ENCODE results near the gene PHYKPL. TPM values are rescaled to one million over a fixed set of nuclear protein-coding genes. Genes with fewer than 3 reads are reported as not detected.

The PHYKPL gene
- polyA plus RNA-seq, 1 donor, result 118 TPM

GRCh38 chr5:178223828-178224335 is 8.7 kb downstream of the PHYKPL start:
- DNase-seq, result no peak

- DNase-seq, result no peak
Measured at GRCh38 chr5:178223196-178223773, 9.3 kb downstream of the PHYKPL start.

- no peak for DNase-seq
Measured at GRCh38 chr5:178222292-178222691, 10.3 kb downstream of the PHYKPL start.

GRCh38 chr5:178221853-178222252 is 10.7 kb downstream of the PHYKPL start:
- DNase-seq, result no peak

GRCh38 chr5:178221282-178221681 is 11.3 kb downstream of the PHYKPL start:
- no peak for DNase-seq

GRCh38 chr5:178218827-178219226 is 13.8 kb downstream of the PHYKPL start:
- DNase-seq, result no peak

- no peak for DNase-seq
Measured at GRCh38 chr5:178218237-178218776, 14.3 kb downstream of the PHYKPL start.

- no peak for DNase-seq
Measured at GRCh38 chr5:178216779-178217178, 15.8 kb downstream of the PHYKPL start.

GRCh38 chr5:178216088-178216534 is 16.5 kb downstream of the PHYKPL start:
- DNase-seq, result no peak

- no peak for DNase-seq
Measured at GRCh38 chr5:178215280-178216002, 17.2 kb downstream of the PHYKPL start.

- DNase-seq, result no peak
Measured at GRCh38 chr5:178214160-178214803, 18.3 kb downstream of the PHYKPL start.

- DNase-seq, result no peak
Measured at GRCh38 chr5:178213748-178214151, 18.9 kb downstream of the PHYKPL start.

- DNase-seq, result no peak
Measured at GRCh38 chr5:178213003-178213461, 19.6 kb downstream of the PHYKPL start.

GRCh38 chr5:178212241-178213002 is 20.2 kb downstream of the PHYKPL start:
- no peak for DNase-seq

GRCh38 chr5:178211095-178212048 is 21.2 kb downstream of the PHYKPL start:
- DNase-seq, result no peak

GRCh38 chr5:178210686-178211085 is 21.9 kb downstream of the PHYKPL start:
- no peak for DNase-seq

GRCh38 chr5:178210073-178210535 is 22.5 kb downstream of the PHYKPL start:
- no peak for DNase-seq

- DNase-seq, result no peak
Measured at GRCh38 chr5:178209334-178210072, 23.1 kb downstream of the PHYKPL start.

- no peak for DNase-seq
Measured at GRCh38 chr5:178208540-178209227, 23.9 kb downstream of the PHYKPL start.
